H1 (cell line): Measurements from ENCODE around the gene IL1RAP. TPM values are rescaled to one million over a fixed set of nuclear protein-coding genes. Genes with fewer than 3 reads are reported as not detected.

Experiments
- CTCF ChIA-PET: fragments of 300-600 bp; sonication (Branson Sonifier 250); formaldehyde crosslinking; loops from one replicate; lab custom pipeline; 2021; ENCODE audit not compliant: partially characterized antibody; lab: Charles Lee
- POLR2A ChIA-PET: fragments of 300-600 bp; sonication (Branson Sonifier 250); formaldehyde crosslinking; loops from one replicate; lab custom pipeline; 2021; ENCODE audit warnings: inconsistent platforms; ENCODE audit not compliant: partially characterized antibody; lab: Charles Lee
- DNase-seq, 2 experiments: peaks; one replicate each; pipeline versions ENCODE4 v3.0.0 to v3.0.0-alpha.2; 2010 to 2022; ENCODE audit warnings: low spot score in 2 of 2, low read depth in 1 of 2, mixed read lengths in 1 of 2
- FAIRE-seq: peaks from 2 replicates; lab custom pipeline; 2011; peaks lifted over from hg19 to GRCh38; lab: Jason Lieb, UNC
- H2AFZ ChIP-seq: 2 replicates; pipeline ENCODE4 v1.8.1; 2012; ENCODE audit warnings: low read length, inconsistent platforms
- H2AK5ac ChIP-seq: 2 replicates; pipeline ENCODE4 v1.6.1; 2013; ENCODE audit warnings: low read depth, low read length
- H2BK120ac ChIP-seq: replicated peaks from 2 replicates; pipeline ENCODE3; 2013; ENCODE audit warnings: low read depth, low read length, inconsistent platforms
- H2BK12ac ChIP-seq: 2 replicates; pipeline ENCODE4 v1.6.1; 2013; ENCODE audit warnings: low read depth, low read length
- H2BK15ac ChIP-seq: 2 replicates; pipeline ENCODE4 v1.6.1; 2013; ENCODE audit warnings: low read length
- H2BK20ac ChIP-seq: 2 replicates; pipeline ENCODE4 v1.6.1; 2013; ENCODE audit warnings: low read length
- H2BK5ac ChIP-seq: 2 replicates; pipeline ENCODE4 v1.6.1; 2013; ENCODE audit warnings: low read depth, low read length
- H3K14ac ChIP-seq: 2 replicates; pipeline ENCODE4 v1.6.1; 2013; ENCODE audit warnings: inconsistent platforms; ENCODE audit not compliant: insufficient read length
- H3K18ac ChIP-seq: 2 replicates; pipeline ENCODE4 v1.6.1; 2013; ENCODE audit warnings: low read length; ENCODE audit errors: extremely low read depth
- H3K23ac ChIP-seq: 2 replicates; pipeline ENCODE4 v1.6.1; 2013; ENCODE audit warnings: inconsistent platforms; ENCODE audit not compliant: insufficient read length
- H3K23me2 ChIP-seq: 2 replicates; pipeline ENCODE4 v1.6.1; 2013; ENCODE audit warnings: low read depth, low read length
- H3K27ac ChIP-seq: 2 replicates; pipeline ENCODE4 v1.6.1; 2011; ENCODE audit warnings: low read depth, low read length, inconsistent platforms
- H3K27me3 ChIP-seq, 4 experiments: replicated peaks in 1 of 4; 1 replicate in 1 of 4; 2 replicates in 3 of 4; pipeline versions ENCODE4 v1.6.1 to v1.8.1; 2011 to 2013; ENCODE audit warnings: low read length in 3 of 4, mild to moderate bottlenecking in 3 of 4, inconsistent platforms in 2 of 4, mixed read lengths in 2 of 4, moderate library complexity in 1 of 4; ENCODE audit not compliant: control insufficient read depth in 3 of 4, insufficient read depth in 3 of 4; ENCODE audit errors: extremely low read depth in 1 of 4
- H3K36me3 ChIP-seq, 4 experiments: 2 replicates each; pipeline versions ENCODE4 v1.6.1 to v1.8.1; 2011 to 2013; ENCODE audit warnings: mild to moderate bottlenecking in 4 of 4, low read length in 3 of 4, moderate library complexity in 2 of 4, control low read depth in 1 of 4, inconsistent platforms in 1 of 4; ENCODE audit not compliant: insufficient read depth in 4 of 4, control insufficient read depth in 2 of 4
- H3K4ac ChIP-seq: replicated peaks from 2 replicates; pipeline ENCODE3; 2013; ENCODE audit warnings: low read length, low read depth, mixed read lengths, inconsistent platforms; ENCODE audit not compliant: insufficient read length
- H3K4me1 ChIP-seq, 4 experiments: replicated peaks in 1 of 4; 1 replicate in 1 of 4; 2 replicates in 3 of 4; pipeline versions ENCODE4 v1.6.1 to v1.8.1; 2011 to 2013; ENCODE audit warnings: low read length in 3 of 4, inconsistent platforms in 2 of 4, mixed read lengths in 1 of 4; ENCODE audit not compliant: insufficient read depth in 4 of 4, control insufficient read depth in 3 of 4
- H3K4me2 ChIP-seq, 2 experiments: 2 replicates each; pipeline versions ENCODE4 v1.6.1 to v1.8.1; 2011 to 2013; ENCODE audit warnings: low read depth in 2 of 2, low read length in 2 of 2, control low read depth in 1 of 2, inconsistent platforms in 1 of 2, mild to moderate bottlenecking in 1 of 2; ENCODE audit not compliant: insufficient read depth in 1 of 2
- H3K4me3 ChIP-seq, 4 experiments: fragments of 200-600, 300-600 bp in 1 of 4; sonication (generic), shearing (Covaris generic), sonication (Bioruptor Twin) in 1 of 4; 2 replicates each; pipeline versions ENCODE4 v1.5.1 to v1.8.1; 2011 to 2016; ENCODE audit warnings: low read length in 4 of 4, low read depth in 3 of 4, control low read depth in 2 of 4, inconsistent platforms in 2 of 4, mild to moderate bottlenecking in 2 of 4, mixed read lengths in 1 of 4, moderate library complexity in 1 of 4; ENCODE audit not compliant: insufficient read depth in 2 of 4; ENCODE audit errors: extremely low read depth in 1 of 4
- H3K56ac ChIP-seq: replicated peaks from 2 replicates; pipeline ENCODE3; 2013; ENCODE audit warnings: low read depth, mild to moderate bottlenecking, mixed read lengths, low read length, inconsistent platforms; ENCODE audit not compliant: insufficient read length
- H3K79me1 ChIP-seq: 2 replicates; pipeline ENCODE4 v1.6.1; 2013; ENCODE audit warnings: low read depth, low read length, control low read depth
- H3K79me2 ChIP-seq, 2 experiments: 2 replicates each; pipeline versions ENCODE4 v1.6.1 to v1.8.1; 2012 to 2013; ENCODE audit warnings: low read length in 2 of 2, mild to moderate bottlenecking in 2 of 2, inconsistent platforms in 1 of 2; ENCODE audit not compliant: insufficient read depth in 2 of 2, control insufficient read depth in 1 of 2
- H3K9ac ChIP-seq, 4 experiments: replicated peaks in 1 of 4; 1 replicate in 1 of 4; 2 replicates in 3 of 4; pipeline versions ENCODE4 v1.6.1 to v1.8.1; 2011 to 2013; ENCODE audit warnings: low read depth in 3 of 4, low read length in 3 of 4, control low read depth in 2 of 4, mild to moderate bottlenecking in 2 of 4, moderate library complexity in 2 of 4, inconsistent platforms in 1 of 4; ENCODE audit errors: extremely low read depth in 1 of 4
- H3K9me3 ChIP-seq, 2 experiments: 2 replicates each; pipeline versions ENCODE4 v1.6.1 to v1.8.1; 2012 to 2013; ENCODE audit warnings: mild to moderate bottlenecking in 2 of 2, moderate library complexity in 2 of 2, control low read depth in 1 of 2, inconsistent platforms in 1 of 2, low read depth in 1 of 2, low read length in 1 of 2, mixed read lengths in 1 of 2; ENCODE audit not compliant: insufficient read depth in 2 of 2
- H4K20me1 ChIP-seq, 2 experiments: replicated peaks in 1 of 2; 2 replicates each; pipeline versions ENCODE3 to v1.8.1; 2011 to 2013; ENCODE audit warnings: inconsistent platforms in 2 of 2, low read length in 2 of 2, mild to moderate bottlenecking in 1 of 2; ENCODE audit not compliant: insufficient read depth in 2 of 2, control insufficient read depth in 1 of 2
- H4K5ac ChIP-seq: 2 replicates; pipeline ENCODE4 v1.6.1; 2013; ENCODE audit warnings: low read length, low read depth, mixed read lengths, inconsistent platforms; ENCODE audit not compliant: insufficient read length
- H4K8ac ChIP-seq: 2 replicates; pipeline ENCODE4 v1.8.0; 2013; ENCODE audit warnings: mild to moderate bottlenecking, moderate library complexity, low read length, inconsistent platforms; ENCODE audit not compliant: insufficient read depth; ENCODE audit errors: extremely low read depth
- H4K91ac ChIP-seq: replicated peaks from 2 replicates; pipeline ENCODE3; 2013; ENCODE audit warnings: low read length, mixed read lengths, inconsistent platforms; ENCODE audit not compliant: insufficient read length
- ASH2L ChIP-seq: fragments of 200-600, 300-600 bp; sonication (generic); IDR thresholded peaks from one replicate; pipeline ENCODE4 v1.7.1; 2017; ENCODE audit warnings: low read length
- CBX5 ChIP-seq: fragments of 300-800, 300-1000 bp; sonication (generic); IDR thresholded peaks from 2 replicates; pipeline ENCODE4 v1.7.1; 2016; ENCODE audit warnings: antibody characterized with exemption, low read length, low read depth
- SRF ChIP-seq: IDR thresholded peaks from 2 replicates; pipeline ENCODE4 v1.6.1; 2011; ENCODE audit warnings: mild to moderate bottlenecking, low read depth, low read length, moderate library complexity
- WGBS, 2 experiments: shearing (Covaris generic) in 1 of 2; methylation state at CpG; one replicate each; pipeline versions ENCODE4 v1.1.6 to v1.1.7; 2013 to 2015; ENCODE audit warnings: low lambda C conversion rate in 2 of 2, mixed read lengths in 2 of 2, inconsistent platforms in 1 of 2, low coverage in 1 of 2, missing lambda C conversion rate in 1 of 2; ENCODE audit not compliant: insufficient replicate concordance in 2 of 2, insufficient coverage in 1 of 2, insufficient read length in 1 of 2; ENCODE audit errors: extremely low coverage in 1 of 2, missing lambda C conversion rate in 1 of 2; 5-methylcytosine and 5-hydroxymethylcytosine counted together
- polyA plus RNA-seq, 7 experiments: library from polyadenylated mRNA; depleted of rRNA in 3 of 7; stranded (reverse) in 5 of 7; unstranded in 2 of 7; fragments of >200 nt in 5 of 7; fragments of 200-250 nt in 2 of 7; gene quantifications; 1 replicate in 5 of 7; 2 replicates in 1 of 7; 4 replicates in 1 of 7; pipeline versions ENCODE4 v1.2.1 to v1.2.3, GENCODE V29; 2011 to 2013; ENCODE audit warnings: missing spikeins in 2 of 7, mixed read lengths in 2 of 7
- total RNA-seq: library from RNA; stranded (reverse); fragmentation: NEBNext Ultra II Directional; extraction: Animal tissue kit (Norgen Biotek cat#: 25700); gene quantifications from 2 replicates; pipeline ENCODE4 v1.2.1, GENCODE V29; 2021

The IL1RAP gene
- total and polyA plus RNA-seq, 2 of the 8 experiments (the other 6 are each of a cell fraction or from before 2014, with no cell fraction given), result 2.4 to 3.9 TPM

DNA sequence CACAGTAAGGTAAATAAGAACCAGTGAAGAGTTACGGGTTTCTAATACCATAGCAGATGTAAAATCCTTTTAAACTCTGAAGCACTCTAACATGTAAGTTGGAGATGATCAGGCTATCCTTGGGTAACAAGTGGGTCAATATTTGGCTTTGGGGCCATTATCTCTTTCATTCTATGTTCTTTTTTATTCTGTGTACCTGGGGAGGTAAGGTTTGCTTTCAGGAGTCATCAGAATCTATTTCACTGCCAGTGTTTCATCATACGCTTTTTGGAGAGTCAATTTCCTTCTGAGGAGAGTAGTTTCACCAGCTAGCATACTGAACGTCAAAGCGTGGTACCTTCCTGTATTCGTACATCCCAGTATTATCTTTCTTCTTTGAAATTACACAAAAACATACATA is 182.1 kb downstream of the IL1RAP start:
- POLR2A ChIA-PET, result interaction anchor here (0.6 kb wide), 1 partner anchor 34 kb away, joined by 3 read pairs; no protein-coding TSS in a partner anchor
- DNase-seq, result no peak
- no peaks in the 10 kb centered on the region for H4K20me1 ChIP-seq
- H3K56ac ChIP-seq, result no peak overlapping the region
- no peaks in the 10 kb centered on the region for H3K79me1 ChIP-seq
- TF ChIP-seq SRF (no peak), ASH2L (no peak), CBX5 (no peak)
- H2BK20ac ChIP-seq, result no peak overlapping the region
- no peaks in the 10 kb centered on the region for H3K79me2 ChIP-seq
- H3K4me1 ChIP-seq, result no peaks in the 10 kb centered on the region
- CTCF ChIA-PET, result interaction anchor here (0.6 to 6.7 kb wide), 14 partner anchors 10 to 231 kb away, joined by 3 to 43 read pairs (median 4); no protein-coding TSS in a partner anchor
- H3K9me3 ChIP-seq, result no peaks in the 10 kb centered on the region
- H4K8ac ChIP-seq, result no peak overlapping the region
- H3K9ac ChIP-seq, result no peak overlapping the region
- no peak overlapping the region for H2AFZ ChIP-seq
- H3K14ac ChIP-seq, result no peak overlapping the region
- no peak overlapping the region for H4K91ac ChIP-seq
- no peaks in the 10 kb centered on the region for H3K27me3 ChIP-seq
- H4K5ac ChIP-seq, result no peak overlapping the region
- H2AK5ac ChIP-seq, result no peak overlapping the region
- no peak for FAIRE-seq
- no peak overlapping the region for H3K18ac ChIP-seq
- H3K4me3 ChIP-seq, result no peak overlapping the region
- H3K4me2 ChIP-seq, result no peak overlapping the region
- H2BK15ac ChIP-seq, result no peak overlapping the region
- 91% methylated on average over 5 of the region's 5 CpGs; no CpG with 5 or more reads in 1 of the 2 experiments for WGBS, 2 experiments
- H3K23ac ChIP-seq, result no peak overlapping the region
- H2BK12ac ChIP-seq, result no peak overlapping the region
- H3K23me2 ChIP-seq, result no peaks in the 10 kb centered on the region; the same call in 1 of the 2 replicates
- H3K4ac ChIP-seq, result no peak overlapping the region
- H3K36me3 ChIP-seq, result no peaks in the 10 kb centered on the region
- no peak overlapping the region for H2BK120ac ChIP-seq
- H3K27ac ChIP-seq, result no peak overlapping the region
- H2BK5ac ChIP-seq, result no peak overlapping the region
